ENCODE measurements around the gene PTPRD.

- TF ChIP-seq CTCF (IDR thresholded peaks at IDR 0.05) (no peak), MXD4 (CRISPR knock-in tag; IDR thresholded peaks at IDR 0.05; ENCODE audit: borderline replicate concordance) (no peak), TP53 (CRISPR knock-in tag; IDR thresholded peaks at IDR 0.05) (no peak), GABPB1 (CRISPR knock-in tag; IDR thresholded peaks at IDR 0.05) (no peak), E2F1 (CRISPR knock-in tag; IDR thresholded peaks at IDR 0.05) (no peak), SP1 (CRISPR knock-in tag; conservative IDR thresholded peaks at IDR 0.05) (no peak), NR2C2 (CRISPR knock-in tag; IDR thresholded peaks at IDR 0.05) (no peak), ZNF263 (CRISPR knock-in tag; IDR thresholded peaks at IDR 0.05; ENCODE audit: low read depth) (no peak)
These were observed 400.1 kb downstream of the PTPRD start for GRCh38 chr9:10212702-10213101.
